ENCODE results near the gene CTBP2. TPM values are rescaled to one million over a fixed set of nuclear protein-coding genes. Genes with fewer than 3 reads are reported as not detected.

CTBP2 gene
- total RNA-seq, 2 experiments from 2014 or later = 0.27 to 0.29 TPM

DNA sequence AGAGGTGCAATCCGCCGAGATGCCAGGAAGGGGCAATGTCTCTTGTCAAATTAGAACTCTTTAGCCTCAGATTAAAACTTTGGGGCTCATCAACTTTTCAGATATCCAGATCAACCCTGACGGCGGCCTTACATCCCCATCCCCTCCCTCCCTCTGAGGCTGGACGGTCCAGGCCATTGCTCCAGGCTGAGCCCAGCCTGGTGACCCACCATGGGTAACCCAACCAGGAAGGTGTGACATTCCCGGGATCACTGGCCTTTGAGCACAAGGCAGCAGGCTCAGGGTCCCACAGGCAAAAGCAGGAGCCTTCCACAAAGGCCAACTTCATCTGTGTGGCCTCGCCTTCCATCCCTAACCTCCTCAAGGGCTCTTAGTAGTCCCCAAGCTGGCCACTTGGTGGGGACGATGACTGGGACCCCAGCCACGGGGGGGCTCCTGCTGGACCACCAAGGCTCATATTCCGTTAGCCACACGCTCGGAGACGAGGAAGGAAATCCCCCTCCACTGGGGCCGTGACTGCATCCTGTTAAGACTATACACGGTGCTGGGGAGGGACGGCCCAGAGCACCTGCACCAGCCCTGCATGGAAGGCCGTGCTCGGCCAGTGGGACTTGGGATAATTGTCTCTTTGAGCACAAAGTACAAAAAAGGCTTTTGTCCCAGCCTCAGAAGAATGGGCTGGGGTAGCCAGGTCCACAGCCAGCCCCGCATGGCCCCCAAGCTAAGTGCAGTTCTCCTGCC is 155.6 kb downstream of the CTBP2 start:
- no peaks in the 10 kb centered on the region for H3K36me3 Mint-ChIP-seq
- no peak overlapping the region for H3K27ac Mint-ChIP-seq
- H3K4me1 Mint-ChIP-seq (ENCODE audit: low read depth) = no peaks in the 10 kb centered on the region
- ChIA-PET POLR2A (no interaction called here), CTCF (no interaction called here)
- H3K4me3 Mint-ChIP-seq = no peak overlapping the region
- H3K9me3 Mint-ChIP-seq = no peaks in the 10 kb centered on the region
- H3K27me3 Mint-ChIP-seq = peaks cover 4% of the 10 kb centered on the region
- DNase-seq = no peak
- intact Hi-C loops (cut with micrococcal nuclease) = no loop called here

GRCh38 chr10:125003901-125004467 is 156.4 kb downstream of the CTBP2 start:
- ChIA-PET CTCF (no interaction called here), POLR2A (no interaction called here)
- Mint-ChIP-seq H3K4me3 (no peak overlapping the region), H3K36me3 (no peaks in the 10 kb centered on the region), H3K9me3 (no peaks in the 10 kb centered on the region), H3K27ac (no peak overlapping the region), H3K4me1 (ENCODE audit: low read depth) (no peaks in the 10 kb centered on the region), H3K27me3 (peaks cover 6% of the 10 kb centered on the region)
- intact Hi-C loops (cut with micrococcal nuclease) = no loop called here
- DNase-seq = peak; percentile 6

DNA sequence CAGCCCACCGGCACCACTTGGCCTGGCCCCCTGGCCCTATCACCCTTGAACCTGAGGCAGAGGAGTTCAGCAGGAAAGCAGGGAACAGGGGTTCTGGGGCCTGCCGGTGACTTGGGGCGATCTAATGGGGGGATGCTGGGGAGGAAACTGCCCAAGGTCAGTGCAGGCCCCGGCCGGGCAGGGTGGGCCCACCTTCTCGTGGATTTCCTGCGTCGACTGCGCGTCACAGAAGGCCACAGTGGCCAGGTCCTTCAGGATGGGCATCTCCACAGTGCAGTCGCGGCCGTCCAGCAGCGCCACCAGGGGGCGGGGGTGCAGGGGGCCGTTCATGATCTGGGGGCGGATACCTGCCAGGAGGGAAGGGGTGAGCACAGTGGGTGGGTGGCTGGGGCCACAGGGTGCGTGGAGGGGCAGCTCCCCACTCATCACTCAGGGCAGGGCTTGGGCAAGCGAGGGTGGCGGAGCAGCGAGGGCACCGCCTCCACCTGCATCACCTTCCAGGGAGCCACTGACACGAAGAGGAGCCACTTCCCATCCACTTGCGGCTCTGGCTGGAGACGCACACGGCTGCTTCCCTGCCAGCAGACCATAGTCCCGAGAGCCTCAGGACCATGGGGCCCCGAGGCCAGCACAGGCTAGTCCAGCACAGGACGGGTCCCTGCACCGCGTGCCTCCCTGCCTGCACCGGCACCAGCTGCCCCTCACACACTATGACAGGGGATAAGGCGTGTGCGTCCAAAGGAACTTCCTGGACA is 157.0 kb downstream of the CTBP2 start:
- no peaks in the 10 kb centered on the region for H3K36me3 Mint-ChIP-seq
- ChIA-PET POLR2A (no interaction called here), CTCF (no interaction called here)
- peaks cover 6% of the 10 kb centered on the region for H3K27me3 Mint-ChIP-seq
- intact Hi-C loops (cut with micrococcal nuclease) = no loop called here
- no peaks in the 10 kb centered on the region for H3K9me3 Mint-ChIP-seq
- no peak overlapping the region for H3K27ac Mint-ChIP-seq
- H3K4me3 Mint-ChIP-seq = no peak overlapping the region
- no peaks in the 10 kb centered on the region for H3K4me1 Mint-ChIP-seq (ENCODE audit: low read depth)
- DNase-seq = peak; percentile 7

DNA sequence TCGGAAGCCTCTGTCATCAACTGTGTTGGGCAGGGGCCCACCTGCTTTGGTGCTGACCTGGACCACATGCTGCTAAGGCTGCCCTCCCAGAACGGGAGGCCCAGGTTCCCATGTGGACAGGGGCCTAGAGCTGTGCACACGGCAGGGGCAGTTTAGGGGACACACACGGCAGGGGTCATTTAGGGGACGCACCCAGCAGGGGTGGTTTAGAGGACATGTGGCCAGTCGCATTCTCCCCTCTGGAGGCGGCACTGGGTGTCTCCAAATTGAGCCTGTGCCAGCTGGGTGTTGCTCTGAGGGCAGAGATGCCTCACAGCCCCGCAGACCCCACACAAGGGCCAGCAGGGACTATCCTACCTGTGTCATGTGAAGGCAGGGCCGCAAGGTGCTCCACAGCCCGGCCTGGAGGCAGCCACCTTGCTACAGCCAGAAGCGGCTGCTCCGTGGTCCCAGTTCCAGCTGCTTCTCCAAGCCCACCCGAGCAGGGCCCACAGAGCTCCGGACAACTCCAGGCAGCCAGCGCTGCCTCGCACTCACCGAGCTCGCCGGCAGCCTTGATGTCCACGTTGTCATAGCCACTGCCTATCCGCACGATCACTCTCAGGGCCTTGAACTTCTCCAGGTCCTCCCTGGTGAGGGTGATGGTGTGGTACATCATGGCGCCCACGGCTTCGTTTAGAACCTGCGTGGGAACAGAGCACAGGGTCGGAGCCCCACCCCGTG is 157.8 kb downstream of the CTBP2 start:
- Mint-ChIP-seq H3K9me3 (no peaks in the 10 kb centered on the region), H3K4me3 (no peak overlapping the region), H3K4me1 (ENCODE audit: low read depth) (no peaks in the 10 kb centered on the region), H3K36me3 (no peaks in the 10 kb centered on the region), H3K27me3 (peaks cover 6% of the 10 kb centered on the region), H3K27ac (no peak overlapping the region)
- CTCF ChIA-PET = no interaction called here
- intact Hi-C loops (cut with micrococcal nuclease) = no loop called here
- POLR2A ChIA-PET = no interaction called here
- DNase-seq = peak; percentile 6

GRCh38 chr10:125002047-125002422 is 158.3 kb downstream of the CTBP2 start:
- intact Hi-C loops (cut with micrococcal nuclease) = no loop called here
- POLR2A ChIA-PET = no interaction called here
- H3K4me3 Mint-ChIP-seq = no peak overlapping the region
- no peaks in the 10 kb centered on the region for H3K4me1 Mint-ChIP-seq (ENCODE audit: low read depth)
- H3K9me3 Mint-ChIP-seq = no peaks in the 10 kb centered on the region
- CTCF ChIA-PET = no interaction called here
- peak; percentile 3 for DNase-seq
- H3K27me3 Mint-ChIP-seq = peaks cover 6% of the 10 kb centered on the region
- no peak overlapping the region for H3K27ac Mint-ChIP-seq
- no peaks in the 10 kb centered on the region for H3K36me3 Mint-ChIP-seq

DNA sequence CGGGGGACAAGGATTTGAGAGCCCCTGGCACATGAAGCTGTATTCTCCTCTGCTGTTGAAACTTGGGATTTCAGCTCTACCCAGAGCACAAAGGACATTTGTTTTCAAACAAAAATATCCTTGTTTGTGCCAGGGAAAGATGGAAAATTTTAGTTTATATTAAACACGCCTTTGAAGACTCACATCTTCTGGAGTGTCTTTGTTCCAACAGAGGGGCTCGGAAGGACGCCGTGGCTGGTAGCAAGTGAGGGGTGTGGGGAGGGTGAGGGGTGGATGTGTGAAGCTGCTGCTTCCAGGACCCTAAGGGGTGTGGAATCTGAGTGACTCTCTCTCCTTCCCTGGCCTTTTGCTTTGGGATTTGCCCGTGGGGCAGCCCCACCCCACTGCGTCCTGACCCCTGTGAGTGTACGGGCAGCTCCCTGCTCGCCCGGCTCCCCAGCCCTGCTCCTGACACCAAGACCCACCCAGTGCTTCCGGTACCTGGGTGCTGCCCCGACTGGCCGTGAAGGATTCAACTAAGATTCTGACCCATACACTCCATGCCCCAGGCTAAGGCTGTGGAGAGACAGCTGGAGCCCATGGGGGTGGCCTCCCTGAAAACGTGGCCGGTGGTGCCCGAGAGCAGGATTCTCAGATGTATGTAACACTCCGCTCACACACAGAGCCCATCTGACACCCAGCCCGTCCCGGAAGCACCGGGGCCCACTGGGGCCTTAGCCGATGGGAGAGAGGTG is 158.9 kb downstream of the CTBP2 start:
- no peak overlapping the region for H3K27ac Mint-ChIP-seq
- H3K9me3 Mint-ChIP-seq = no peaks in the 10 kb centered on the region
- POLR2A ChIA-PET = no interaction called here
- CTCF ChIA-PET = interaction anchor here (1.5 kb wide), 1 partner anchor 10 kb away, joined by 3 read pairs; no protein-coding TSS in a partner anchor
- H3K27me3 Mint-ChIP-seq = peaks cover 6% of the 10 kb centered on the region
- H3K4me1 Mint-ChIP-seq (ENCODE audit: low read depth) = no peaks in the 10 kb centered on the region
- DNase-seq = no peak
- no peak overlapping the region for H3K4me3 Mint-ChIP-seq
- H3K36me3 Mint-ChIP-seq = no peaks in the 10 kb centered on the region
- intact Hi-C loops (cut with micrococcal nuclease) = no loop called here

- Mint-ChIP-seq H3K9me3 (no peaks in the 10 kb centered on the region), H3K4me1 (ENCODE audit: low read depth) (no peaks in the 10 kb centered on the region), H3K36me3 (no peaks in the 10 kb centered on the region), H3K27ac (no peak overlapping the region), H3K4me3 (no peak overlapping the region), H3K27me3 (peaks cover 6% of the 10 kb centered on the region)
- intact Hi-C loops (cut with micrococcal nuclease) = no loop called here
- POLR2A ChIA-PET = no interaction called here
- peak; percentile 7 for DNase-seq
- CTCF ChIA-PET = interaction anchor here (1.5 kb wide), 1 partner anchor 9 kb away, joined by 3 read pairs; no protein-coding TSS in a partner anchor
Measured at GRCh38 chr10:125000366-125001312, 159.7 kb downstream of the CTBP2 start.

DNA sequence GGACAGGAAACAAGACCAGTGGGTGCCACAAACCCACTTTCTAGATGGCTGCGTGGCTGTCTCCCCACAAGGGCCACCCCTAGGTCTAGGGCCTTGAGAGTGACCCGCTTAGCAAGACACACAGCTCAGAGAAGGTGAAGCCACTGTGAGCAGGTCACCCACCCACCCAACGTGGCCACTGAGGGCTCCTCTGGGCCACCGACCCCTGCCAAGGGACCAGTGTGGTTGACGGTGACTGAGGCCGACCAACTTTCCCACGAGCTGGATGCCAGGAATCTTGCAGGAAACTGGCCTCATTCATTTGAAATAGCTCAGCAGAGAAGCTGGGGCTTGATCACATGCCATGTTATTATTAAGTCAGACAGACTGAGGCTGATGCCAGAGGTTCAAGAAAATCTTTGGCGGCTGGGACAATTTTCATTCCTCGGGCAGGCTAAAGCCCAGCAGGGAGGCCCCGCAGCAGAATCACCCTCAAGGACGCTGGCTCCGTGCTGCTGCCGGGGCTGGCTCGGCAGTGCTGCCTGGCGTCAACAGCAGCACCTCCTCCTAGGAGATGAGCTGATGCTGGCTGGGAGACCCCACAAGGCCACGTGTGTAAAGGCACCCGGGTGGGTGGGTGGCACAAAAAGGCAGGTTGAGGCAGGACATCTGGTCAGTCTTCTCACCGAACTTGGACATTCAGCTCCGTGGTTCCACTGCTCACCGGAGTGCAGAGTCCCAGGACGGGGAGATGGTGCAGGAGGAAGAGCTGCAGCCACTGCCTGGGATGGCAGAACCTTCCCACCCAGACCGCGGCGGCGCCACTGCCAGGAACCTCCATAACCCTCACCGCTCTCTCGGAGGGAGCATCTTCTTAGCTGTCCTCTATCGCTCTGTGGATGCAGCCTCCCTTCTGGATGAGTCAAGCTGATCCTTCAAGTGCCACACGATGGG is 160.7 kb downstream of the CTBP2 start:
- Mint-ChIP-seq H3K4me1 (ENCODE audit: low read depth) (no peaks in the 10 kb centered on the region), H3K27me3 (peaks cover 6% of the 10 kb centered on the region), H3K9me3 (no peaks in the 10 kb centered on the region), H3K4me3 (no peak overlapping the region), H3K27ac (no peak overlapping the region), H3K36me3 (no peaks in the 10 kb centered on the region)
- intact Hi-C loops (cut with micrococcal nuclease) = no loop called here
- peak; percentile 3 for DNase-seq
- ChIA-PET CTCF (interaction anchor here (1.5 kb wide), 1 partner anchor 8 kb away, joined by 3 read pairs; no protein-coding TSS in a partner anchor), POLR2A (no interaction called here)

DNA sequence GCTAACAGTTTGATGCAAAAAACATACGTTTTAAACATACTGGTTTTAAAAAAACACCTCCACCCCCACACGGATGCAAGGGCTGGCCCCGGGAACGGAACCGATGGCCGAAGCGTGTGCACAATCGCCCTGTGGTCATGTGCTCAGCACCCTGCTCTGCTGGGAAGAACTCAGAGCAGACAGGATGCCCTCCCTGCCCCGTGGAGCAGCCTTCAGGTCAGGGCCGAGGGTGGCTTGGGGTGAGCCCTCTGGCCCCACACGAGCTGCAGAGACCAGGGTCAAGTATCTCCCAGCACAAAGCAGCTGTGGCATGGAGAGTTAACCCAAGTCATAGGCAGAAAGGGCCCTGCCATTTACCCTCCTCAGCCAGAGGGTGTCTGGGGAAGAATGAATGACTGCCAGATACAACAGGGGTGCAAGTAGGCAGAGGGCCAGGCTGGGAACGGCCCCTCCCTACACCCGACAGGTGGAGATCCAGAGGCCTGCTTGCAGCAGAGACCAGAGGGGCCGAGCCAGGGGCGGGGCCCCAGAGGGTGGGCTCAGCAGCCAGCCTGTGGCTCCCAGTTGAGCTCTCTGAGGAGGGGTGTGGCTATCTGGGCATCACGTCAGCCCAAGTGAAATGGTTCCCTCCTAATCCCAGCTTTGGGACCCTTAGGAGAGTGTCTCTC is 161.6 kb downstream of the CTBP2 start:
- Mint-ChIP-seq H3K27ac (no peak overlapping the region), H3K27me3 (peaks cover 6% of the 10 kb centered on the region), H3K4me3 (no peak overlapping the region), H3K4me1 (ENCODE audit: low read depth) (no peaks in the 10 kb centered on the region), H3K36me3 (no peaks in the 10 kb centered on the region), H3K9me3 (no peaks in the 10 kb centered on the region)
- DNase-seq = peak; percentile 4
- intact Hi-C loops (cut with micrococcal nuclease) = no loop called here
- POLR2A ChIA-PET = no interaction called here
- CTCF ChIA-PET = no interaction called here

Measured in activated CD4-positive, alpha-beta memory T cell treated with anti-CD3 and anti-CD28 coated beads for 36 hours (primary cell).